Adrenal gland (tissue), 12 donors: ENCODE results near the gene TNRC6C. TPM values are rescaled to one million over a fixed set of nuclear protein-coding genes. Genes with fewer than 3 reads are reported as not detected.

Source experiments
- DNase-seq, 7 donors: peaks; one replicate each; pipeline ENCODE4 v3.0.0-alpha.2; 2019 to 2020
- H3K27ac ChIP-seq, 5 donors: fragments of 200-600 bp; sonication (generic) in 4 of 5; 1 replicate in 3 of 5; 2 replicates in 2 of 5; pipeline versions ENCODE4 v1.5.1 to v1.8.0; 2016 to 2020; ENCODE audit warnings: mild to moderate bottlenecking in 1 of 5
- H3K27me3 ChIP-seq: fragments of 200-600 bp; 2 replicates; pipeline ENCODE4 v1.8.0; 2021
- H3K36me3 ChIP-seq, 2 donors: fragments of 200-600 bp; replicated peaks in 1 of 2; 1 replicate in 1 of 2; 2 replicates in 1 of 2; pipeline versions ENCODE4 v1.5.1 to v1.8.0; 2018 to 2022
- H3K4me1 ChIP-seq, 2 donors: fragments of 200-600 bp; replicated peaks in 1 of 2; 1 replicate in 1 of 2; 2 replicates in 1 of 2; pipeline versions ENCODE4 v1.5.1 to v1.8.0; 2018 to 2021
- H3K4me3 ChIP-seq, 4 donors: fragments of 200-600 bp; sonication (generic) in 3 of 4; one replicate each; pipeline ENCODE4 v1.5.1; 2016 to 2018
- H3K9me3 ChIP-seq, 3 donors: fragments of 200-600 bp; sonication (generic) in 1 of 3; replicated peaks in 1 of 3; 1 replicate in 2 of 3; 2 replicates in 1 of 3; pipeline versions ENCODE4 v1.5.1 to v1.8.0; 2016 to 2021
- CTCF ChIP-seq, 6 experiments: fragments of 450-650 bp in 4 of 6; fragments of 200-600 bp in 2 of 6; sonication (generic) in 1 of 6; IDR thresholded peaks; 1 replicate in 5 of 6; 2 replicates in 1 of 6; pipeline versions ENCODE4 v1.5.1 to v1.8.0; 2016 to 2021; ENCODE audit warnings: antibody characterized with exemption in 6 of 6, mild to moderate bottlenecking in 2 of 6, moderate library complexity in 1 of 6
- POLR2A ChIP-seq, 2 donors: fragments of 450-650 bp; IDR thresholded peaks; one replicate each; pipeline ENCODE4 v1.6.1; 2017; ENCODE audit warnings: antibody characterized with exemption in 2 of 2, mild to moderate bottlenecking in 2 of 2, moderate library complexity in 1 of 2
- WGBS, 4 donors: extraction: QIAGEN DNeasy Blood & Tissue Kit in 2 of 4; methylation state at CpG; one replicate each; pipeline versions ENCODE4 v1.1.5 to v1.1.7; 2013 to 2017; 5-methylcytosine and 5-hydroxymethylcytosine counted together
- intact Hi-C, 2 donors: fragments of 100-400 bp; cut with DNase I; formaldehyde crosslinking; loops; one replicate each; pipeline versions ENCODE4 v1.14.1 to v1.15.0; 2022 to 2023
- polyA plus RNA-seq, 3 donors: library from polyadenylated mRNA; stranded (reverse); fragments of 200-250 nt in 2 of 3; fragments of 350-450 nt in 1 of 3; fragmentation: Illumina TruSeq in 1 of 3; extraction: RNeasy Lipid Tissue Mini Kit (QIAGEN cat#74804) in 1 of 3; gene quantifications; one replicate each; pipeline ENCODE4 v1.2.3, GENCODE V29; 2013 to 2014
- total RNA-seq, 9 donors: library from RNA; depleted of rRNA in 4 of 9; stranded (reverse); fragments of >200 nt in 4 of 9; fragments of 120-200 nt in 1 of 9; fragmentation: NEBNext Ultra II Directional in 1 of 9; extraction: Animal tissue kit (Norgen Biotek cat#: 25700) in 1 of 9; gene quantifications; one replicate each; pipeline versions ENCODE4 v1.1.0 to v1.2.4, GENCODE V29; 2013 to 2023
- donor health status: healthy with polysubstance abuse.
- donor health status: Bipolar disorder and iron deficiency.
- donor health status: DM: yes; HTN: yes; CAD: no.
- donor health status: DM: no; HTN: no; CAD: no.
- donor health status: DM: no; HTN: no; CAD: no.
- donor health status: DM: yes; HTN: yes; CAD: no.

TNRC6C gene
- total and polyA plus RNA-seq, 12 donors: 2.8 to 18.7 (median 11.2) TPM

- peak overlapping the region in 4 of 5 donors; percentile 60 to 91 (median 74) for H3K27ac ChIP-seq
- DNase-seq: peak; percentile 14 to 63 (median 39)
- TF ChIP-seq CTCF (IDR thresholded peaks at IDR 0.05): no peak
- TF ChIP-seq POLR2A (IDR thresholded peaks at IDR 0.05): peak in 1 of 2 donors; percentile 37
- intact Hi-C loops: no loop called here
- WGBS, 4 donors: 41 to 71% (median 57%) methylated on average over 21 to 44 of the region's 44 CpGs
- peak overlapping the region in 2 of 4 donors; percentile 25 to 52 for H3K4me3 ChIP-seq
- no peaks in the 10 kb centered on the region for H3K27me3 ChIP-seq
- H3K9me3 ChIP-seq: no peaks in the 10 kb centered on the region
- H3K4me1 ChIP-seq: peaks cover 0 to 13% of the 10 kb centered on the region in 2 donors
- H3K36me3 ChIP-seq: peaks cover 0 to 5% of the 10 kb centered on the region in 2 donors
Measured at GRCh38 chr17:78040440-78041385, 82.2 kb downstream of the TNRC6C start.

GRCh38 chr17:78041386-78042179, 83.1 kb downstream of the TNRC6C start:
- intact Hi-C loops: no loop called here
- Histone ChIP-seq H3K36me3 (peaks cover 0 to 5% of the 10 kb centered on the region in 2 donors), H3K27ac (peak overlapping the region in 4 of 5 donors; percentile 60 to 91 (median 74)), H3K27me3 (no peaks in the 10 kb centered on the region), H3K4me1 (peaks cover 0 to 13% of the 10 kb centered on the region in 2 donors), H3K4me3 (peak overlapping the region in 2 of 4 donors; percentile 25 to 52), H3K9me3 (no peaks in the 10 kb centered on the region)
- TF ChIP-seq POLR2A (IDR thresholded peaks at IDR 0.05) (no peak), CTCF (IDR thresholded peaks at IDR 0.05) (no peak)
- WGBS, 4 donors: 51 to 66% (median 56%) methylated on average over 6 of the region's 6 CpGs
- no peak for DNase-seq

- WGBS, 4 donors: 93 to 97% (median 94%) methylated on average over 5 of the region's 5 CpGs
- H3K27ac ChIP-seq: no peak overlapping the region
- H3K4me1 ChIP-seq: peaks cover 0 to 13% of the 10 kb centered on the region in 2 donors
Measured at GRCh38 chr17:78042542-78042941, 84.0 kb downstream of the TNRC6C start.

More at GRCh38 chr17:78042542-78042941, 84.0 kb downstream of the TNRC6C start:
- no peak for DNase-seq
- no peaks in the 10 kb centered on the region for H3K27me3 ChIP-seq
- peaks cover 0 to 1% of the 10 kb centered on the region in 2 donors for H3K36me3 ChIP-seq
- no peak overlapping the region for H3K4me3 ChIP-seq
- TF ChIP-seq POLR2A (IDR thresholded peaks at IDR 0.05): no peak
- no peak for TF ChIP-seq CTCF (IDR thresholded peaks at IDR 0.05)
- H3K9me3 ChIP-seq: no peaks in the 10 kb centered on the region
- intact Hi-C loops: no loop called here
